B cell (primary cell): ENCODE results near the gene RIPK3. TPM values are rescaled to one million over a fixed set of nuclear protein-coding genes. Genes with fewer than 3 reads are reported as not detected.

Experiments used
- ATAC-seq: fragments of 200-7000 bp; cut with Tn5 transposase; one replicate; pipeline ENCODE4 v1.10.0; 2021; ENCODE audit warnings: low read depth, mild to moderate bottlenecking, moderate number of reproducible peaks, moderate library complexity
- CTCF ChIA-PET: fragments of 350-600 bp; sonication (Branson Sonifier 250); formaldehyde crosslinking; loops from one replicate; lab custom pipeline; 2021; ENCODE audit warnings: antibody characterized with exemption, inconsistent platforms; lab: Charles Lee
- POLR2A ChIA-PET: fragments of 350-600 bp; sonication (Branson Sonifier 250); formaldehyde crosslinking; loops from one replicate; lab custom pipeline; 2021; ENCODE audit warnings: antibody characterized with exemption; lab: Charles Lee
- DNase-seq: peaks from one replicate; pipeline ENCODE4 v3.0.0; 2013
- H2AFZ ChIP-seq: 2 replicates; pipeline ENCODE4 v1.6.1; 2012; ENCODE audit warnings: mild to moderate bottlenecking, low read depth, low read length; ENCODE audit not compliant: insufficient read depth, poor library complexity, severe bottlenecking
- H3K27ac ChIP-seq, 2 donors: 1 replicate in 1 of 2; 2 replicates in 1 of 2; pipeline ENCODE4 v1.5.1; 2012 to 2013; ENCODE audit warnings: low read length in 2 of 2, mild to moderate bottlenecking in 2 of 2, moderate library complexity in 1 of 2
- H3K27me3 ChIP-seq, 4 experiments: fragments of 200-600 bp in 1 of 4; sonication (generic) in 1 of 4; replicated peaks in 1 of 4; 1 replicate in 2 of 4; 2 replicates in 2 of 4; pipeline versions ENCODE4 v1.6.1 to v1.7.0; 2013 to 2016; ENCODE audit warnings: low read length in 3 of 4, mild to moderate bottlenecking in 2 of 4, mixed read lengths in 1 of 4, moderate library complexity in 1 of 4; ENCODE audit not compliant: insufficient read depth in 4 of 4, control insufficient read depth in 3 of 4; ENCODE audit errors: control extremely low read depth in 1 of 4
- H3K36me3 ChIP-seq, 2 experiments: replicated peaks in 1 of 2; 1 replicate in 1 of 2; 2 replicates in 1 of 2; pipeline versions ENCODE4 v1.6.1 to v1.7.1; 2013; ENCODE audit warnings: low read length in 1 of 2; ENCODE audit not compliant: insufficient read depth in 2 of 2, control insufficient read depth in 1 of 2; ENCODE audit errors: control extremely low read depth in 1 of 2, extremely low read depth in 1 of 2
- H3K4me1 ChIP-seq, 2 donors: fragments of 200-600 bp in 1 of 2; sonication (generic) in 1 of 2; 1 replicate in 1 of 2; 2 replicates in 1 of 2; pipeline versions ENCODE4 v1.5.1 to v1.6.1; 2013 to 2017; ENCODE audit warnings: low read length in 2 of 2; ENCODE audit not compliant: control insufficient read depth in 2 of 2, insufficient read depth in 2 of 2
- H3K4me2 ChIP-seq: replicated peaks from 2 replicates; pipeline ENCODE3; 2012; ENCODE audit warnings: mild to moderate bottlenecking, low read depth, low read length; ENCODE audit not compliant: poor library complexity, severe bottlenecking
- H3K4me3 ChIP-seq, 5 experiments: fragments of 200-600 bp in 1 of 5; sonication (generic) in 1 of 5; 1 replicate in 3 of 5; 2 replicates in 2 of 5; pipeline versions ENCODE4 v1.5.1 to v1.7.0; 2011 to 2016; ENCODE audit warnings: low read length in 4 of 5, mild to moderate bottlenecking in 4 of 5, low read depth in 2 of 5, control low read depth in 1 of 5, moderate library complexity in 1 of 5; ENCODE audit not compliant: insufficient read depth in 1 of 5; ENCODE audit errors: control extremely low read depth in 1 of 5, extremely low read depth in 1 of 5
- H3K79me2 ChIP-seq: fragments of 200-600 bp; sonication (generic); one replicate; pipeline ENCODE4 v1.6.0; 2016; ENCODE audit warnings: low read length; ENCODE audit not compliant: control insufficient read depth, insufficient read depth
- H3K9ac ChIP-seq: fragments of 200-600 bp; sonication (generic); 2 replicates; pipeline ENCODE4 v1.6.1; 2017; ENCODE audit warnings: mild to moderate bottlenecking, low read length, moderate library complexity
- H3K9me3 ChIP-seq, 3 donors: one replicate each; pipeline versions ENCODE4 v1.6.1 to v1.7.1; 2013; ENCODE audit warnings: low read length in 2 of 3; ENCODE audit not compliant: control insufficient read depth in 2 of 3, insufficient read depth in 1 of 3; ENCODE audit errors: control extremely low read depth in 1 of 3
- H4K20me1 ChIP-seq: 2 replicates; pipeline ENCODE4 v1.6.0; 2012; ENCODE audit warnings: mild to moderate bottlenecking, low read length; ENCODE audit not compliant: insufficient read depth, control insufficient read depth, poor library complexity, severe bottlenecking
- H3K27ac Mint-ChIP-seq: one replicate; pipeline ENCODE4 v1.8.0; 2021; ENCODE audit warnings: mixed read lengths
- H3K27me3 Mint-ChIP-seq: one replicate; pipeline ENCODE4 v1.8.0; 2021; ENCODE audit warnings: mixed read lengths
- H3K4me1 Mint-ChIP-seq: one replicate; pipeline ENCODE4 v1.8.0; 2021; ENCODE audit warnings: mixed read lengths
- H3K4me3 Mint-ChIP-seq: one replicate; pipeline ENCODE4 v1.8.0; 2021; ENCODE audit warnings: mixed read lengths
- H3K9me3 Mint-ChIP-seq: one replicate; pipeline ENCODE4 v1.8.0; 2022; ENCODE audit warnings: mixed read lengths; ENCODE audit not compliant: insufficient read depth
- EZH2 ChIP-seq: IDR thresholded peaks from 2 replicates; pipeline ENCODE4 v1.6.1; 2012; ENCODE audit warnings: borderline replicate concordance, low read depth, mild to moderate bottlenecking, moderate library complexity, low read length; ENCODE audit not compliant: insufficient read depth, poor library complexity, severe bottlenecking
- WGBS: methylation state at CpG from one replicate; pipeline ENCODE4 v1.1.5; 2013; ENCODE audit warnings: missing lambda C conversion rate; ENCODE audit not compliant: insufficient coverage; 5-methylcytosine and 5-hydroxymethylcytosine counted together
- intact Hi-C: fragments of 100-400 bp; cut with micrococcal nuclease; formaldehyde crosslinking; loops from one replicate; pipeline ENCODE4 v1.10.0; 2022
- polyA plus RNA-seq: library from polyadenylated mRNA; depleted of rRNA; stranded (reverse); fragments of >200 nt; gene quantifications from 2 replicates; pipeline ENCODE4 v1.2.3, GENCODE V29; 2012
- total RNA-seq, 2 donors: library from RNA; stranded (reverse); fragments of 120-200 nt in 1 of 2; gene quantifications; 1 replicate in 1 of 2; 2 replicates in 1 of 2; pipeline versions ENCODE4 v1.2.3 to v1.2.4, GENCODE V29; 2013 to 2022
- TF ChIP-seq, protein P1 (sequence below): fragments of 200-600 bp; IDR thresholded peaks from one replicate; pipeline ENCODE4 v1.8.0; 2022; ENCODE audit warnings: antibody characterized with exemption, mild to moderate bottlenecking

The RIPK3 gene
- total and polyA plus RNA-seq, 2 donors (not counting 1 experiment from before 2014, with no cell fraction given): 65.5 to 77.6 TPM

GRCh38 chr14:24340606-24341005 is 815 bp upstream of the RIPK3 start:
- ChIA-PET CTCF (interaction anchor here (0.9 to 16.1 kb wide), 6 partner anchors 8 to 101 kb away, joined by 3 to 650 read pairs (median 4); partner anchors contain the start of genes CBLN3 and KHNYN), POLR2A (interaction anchor here (2.0 kb wide), 1 partner anchor 90 kb away, joined by 8 read pairs; the partner anchor contains the start of genes CBLN3 and KHNYN)
- Histone ChIP-seq H3K4me2 (peak overlapping the region; percentile 84), H4K20me1 (peaks cover 13% of the 10 kb centered on the region), H3K27me3 (peaks cover 0 to 14% (median 2%) of the 10 kb centered on the region in 4 experiments), H3K36me3 (peaks cover 0 to 24% of the 10 kb centered on the region in 2 experiments), H3K9me3 (no peaks in the 10 kb centered on the region), H3K27ac (no peak overlapping the region), H2AFZ (no peak overlapping the region), H3K9ac (no peak overlapping the region), H3K79me2 (peaks cover 10% of the 10 kb centered on the region), H3K4me1 (peaks cover 17 to 24% of the 10 kb centered on the region in 2 donors), H3K4me3 (no peak overlapping the region)
- no CpG with 5 or more reads among the region's 1 CpG for whole genome bisulfite sequencing
- H3K4me3 Mint-ChIP-seq: no peak overlapping the region
- H3K27me3 Mint-ChIP-seq: peaks cover 13% of the 10 kb centered on the region
- H3K9me3 Mint-ChIP-seq: no peaks in the 10 kb centered on the region
- ATAC-seq: no peak
- H3K4me1 Mint-ChIP-seq: peaks cover 24% of the 10 kb centered on the region
- intact Hi-C loops: loop anchor here (1.0 to 2.0 kb wide), 3 partner anchors 8 to 58 kb away; partner anchors contain the start of gene NYNRIN
- TF ChIP-seq, protein P1, sequence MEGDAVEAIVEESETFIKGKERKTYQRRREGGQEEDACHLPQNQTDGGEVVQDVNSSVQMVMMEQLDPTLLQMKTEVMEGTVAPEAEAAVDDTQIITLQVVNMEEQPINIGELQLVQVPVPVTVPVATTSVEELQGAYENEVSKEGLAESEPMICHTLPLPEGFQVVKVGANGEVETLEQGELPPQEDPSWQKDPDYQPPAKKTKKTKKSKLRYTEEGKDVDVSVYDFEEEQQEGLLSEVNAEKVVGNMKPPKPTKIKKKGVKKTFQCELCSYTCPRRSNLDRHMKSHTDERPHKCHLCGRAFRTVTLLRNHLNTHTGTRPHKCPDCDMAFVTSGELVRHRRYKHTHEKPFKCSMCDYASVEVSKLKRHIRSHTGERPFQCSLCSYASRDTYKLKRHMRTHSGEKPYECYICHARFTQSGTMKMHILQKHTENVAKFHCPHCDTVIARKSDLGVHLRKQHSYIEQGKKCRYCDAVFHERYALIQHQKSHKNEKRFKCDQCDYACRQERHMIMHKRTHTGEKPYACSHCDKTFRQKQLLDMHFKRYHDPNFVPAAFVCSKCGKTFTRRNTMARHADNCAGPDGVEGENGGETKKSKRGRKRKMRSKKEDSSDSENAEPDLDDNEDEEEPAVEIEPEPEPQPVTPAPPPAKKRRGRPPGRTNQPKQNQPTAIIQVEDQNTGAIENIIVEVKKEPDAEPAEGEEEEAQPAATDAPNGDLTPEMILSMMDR: no peak
- TF ChIP-seq EZH2: no peak
- no peak overlapping the region for H3K27ac Mint-ChIP-seq
- DNase-seq: no peak

- CTCF ChIA-PET: interaction anchor here (0.6 to 16.1 kb wide), 6 partner anchors 27 to 96 kb away, joined by 3 to 650 read pairs (median 5); partner anchors contain the start of genes CBLN3, CIDEB, KHNYN and RABGGTA
- peaks cover 15% of the 10 kb centered on the region for H3K79me2 ChIP-seq
- peak overlapping the region; percentile 84 for H3K4me2 ChIP-seq
- Mint-ChIP-seq H3K27me3 (peaks cover 16% of the 10 kb centered on the region), H3K4me1 (peaks cover 36% of the 10 kb centered on the region), H3K27ac (no peak overlapping the region), H3K9me3 (no peaks in the 10 kb centered on the region), H3K4me3 (peak overlapping the region; percentile 99)
- intact Hi-C loops: loop anchor here (10.0 kb wide), 1 partner anchor 336 kb away; no protein-coding TSS in a partner anchor
- peaks cover 24% of the 10 kb centered on the region for H4K20me1 ChIP-seq
- H2AFZ ChIP-seq: peak overlapping the region; percentile 88
- TF ChIP-seq, protein P1: no peak
- no peak for TF ChIP-seq EZH2
- no peak overlapping the region for H3K27ac ChIP-seq
- POLR2A ChIA-PET: interaction anchor here (1.1 to 1.8 kb wide), 3 partner anchors 27 to 97 kb away, joined by 4 to 5 read pairs (median 4); partner anchors contain the start of genes CBLN3, KHNYN and TINF2
- DNase-seq: no peak
- peaks cover 0 to 6% (median 0%) of the 10 kb centered on the region in 3 donors for H3K9me3 ChIP-seq
- H3K4me1 ChIP-seq: peaks cover 32 to 40% of the 10 kb centered on the region in 2 donors
- H3K36me3 ChIP-seq: peaks cover 0 to 24% of the 10 kb centered on the region in 2 experiments
- no peak for ATAC-seq
- H3K27me3 ChIP-seq: peaks cover 0 to 25% (median 10%) of the 10 kb centered on the region in 4 experiments
- H3K9ac ChIP-seq: peak overlapping the region; percentile 91
- H3K4me3 ChIP-seq: peak overlapping the region; percentile 85 to 98 (median 89)
- WGBS: 87% methylated on average over 14 of the region's 14 CpGs
These were observed 948 bp downstream of the RIPK3 start for GRCh38 chr14:24338843-24339242.
